ENCODE results near the gene PI4KB. TPM values are rescaled to one million over a fixed set of nuclear protein-coding genes. Genes with fewer than 3 reads are reported as not detected.
"Not testable (repeated sequence)": the region's sequence is repeated elsewhere in the genome, so short reads cannot be mapped to it uniquely, and the experiment has no call there.

PI4KB gene
- total RNA-seq, 4 donors from 2014 or later: 93.1 to 110 (median 107) TPM

- no peaks in the 10 kb centered on the region for H3K27me3 ChIP-seq
- TF ChIP-seq CTCF (IDR thresholded peaks at IDR 0.05) (no peak), POLR2A (IDR thresholded peaks at IDR 0.05) (no peak)
- H3K36me3 ChIP-seq: no peaks in the 10 kb centered on the region
- no peak overlapping the region for H3K4me3 ChIP-seq (replicated peaks in 1 of 3)
- DNase-seq: no peak
- H3K9me3 ChIP-seq: no peaks in the 10 kb centered on the region
- intact Hi-C loops (cut with DNase I): no loop called here
- no peak overlapping the region for H3K27ac ChIP-seq
- 73 to 75% methylated on average over 2 of the region's 2 CpGs for WGBS, 2 donors
- H3K4me1 ChIP-seq: peaks cover 3 to 4% of the 10 kb centered on the region in 2 donors
Observed at GRCh38 chr1:151277249-151277648, 50.0 kb downstream of the PI4KB start.

- DNase-seq; intact Hi-C loops (cut with DNase I); H3K27me3 ChIP-seq; H3K27ac ChIP-seq; H3K9me3 ChIP-seq; H3K4me3 ChIP-seq (replicated peaks in 1 of 3); H3K4me1 ChIP-seq; H3K36me3 ChIP-seq: not testable (repeated sequence)
- WGBS, 2 donors: 87 to 90% methylated on average over 5 of the region's 5 CpGs
Observed at GRCh38 chr1:151275341-151275740, 51.9 kb downstream of the PI4KB start.

- H3K4me3 ChIP-seq (replicated peaks in 1 of 3): no peak overlapping the region
- intact Hi-C loops (cut with DNase I): no loop called here
- H3K27me3 ChIP-seq: no peaks in the 10 kb centered on the region
- TF ChIP-seq POLR2A (IDR thresholded peaks at IDR 0.05) (no peak), CTCF (IDR thresholded peaks at IDR 0.05) (no peak)
- no peaks in the 10 kb centered on the region for H3K9me3 ChIP-seq
- 75 to 81% methylated on average over 3 of the region's 3 CpGs for WGBS, 2 donors
- no peaks in the 10 kb centered on the region for H3K4me1 ChIP-seq
- H3K27ac ChIP-seq: no peak overlapping the region
- DNase-seq: no peak
- H3K36me3 ChIP-seq: no peaks in the 10 kb centered on the region
Observed at GRCh38 chr1:151273924-151274466, 53.2 kb downstream of the PI4KB start.

- H3K27me3 ChIP-seq: no peaks in the 10 kb centered on the region
- TF ChIP-seq POLR2A (IDR thresholded peaks at IDR 0.05): no peak
- no peak for TF ChIP-seq CTCF (IDR thresholded peaks at IDR 0.05)
- H3K27ac ChIP-seq: no peak overlapping the region
- intact Hi-C loops (cut with DNase I): no loop called here
- H3K9me3 ChIP-seq: no peaks in the 10 kb centered on the region
- WGBS, 2 donors: 83 to 84% methylated on average over 4 of the region's 4 CpGs
- H3K4me3 ChIP-seq (replicated peaks in 1 of 3): no peak overlapping the region
- no peaks in the 10 kb centered on the region for H3K4me1 ChIP-seq
- H3K36me3 ChIP-seq: peaks cover 34 to 43% of the 10 kb centered on the region in 2 donors
- DNase-seq: no peak
Observed at GRCh38 chr1:151267760-151268159, 59.5 kb downstream of the PI4KB start.

- Histone ChIP-seq H3K27me3 (no peaks in the 10 kb centered on the region), H3K9me3 (no peaks in the 10 kb centered on the region), H3K36me3 (peaks cover 34 to 52% of the 10 kb centered on the region in 2 donors), H3K4me1 (no peaks in the 10 kb centered on the region), H3K27ac (no peak overlapping the region), H3K4me3 (replicated peaks in 1 of 3) (no peak overlapping the region)
- DNase-seq: no peak
- WGBS, 2 donors: 81 to 85% methylated on average over 8 of the region's 8 CpGs
- intact Hi-C loops (cut with DNase I): no loop called here
- TF ChIP-seq CTCF (IDR thresholded peaks at IDR 0.05) (no peak), POLR2A (IDR thresholded peaks at IDR 0.05) (no peak)
Observed at GRCh38 chr1:151266821-151267220, 60.4 kb downstream of the PI4KB start.

- no peaks in the 10 kb centered on the region for H3K27me3 ChIP-seq
- no peak overlapping the region for H3K27ac ChIP-seq
- H3K36me3 ChIP-seq: peaks cover 34 to 52% of the 10 kb centered on the region in 2 donors
- H3K4me1 ChIP-seq: no peaks in the 10 kb centered on the region
- no peak for DNase-seq
- no peaks in the 10 kb centered on the region for H3K9me3 ChIP-seq
- intact Hi-C loops (cut with DNase I): no loop called here
- no peak overlapping the region for H3K4me3 ChIP-seq (replicated peaks in 1 of 3)
- TF ChIP-seq CTCF (IDR thresholded peaks at IDR 0.05) (no peak), POLR2A (IDR thresholded peaks at IDR 0.05) (no peak)
- WGBS, 2 donors: 95 to 97% methylated on average over 3 of the region's 3 CpGs
Observed at GRCh38 chr1:151266315-151266714, 60.9 kb downstream of the PI4KB start.
